Measurements from ENCODE around the gene EIF3F. TPM values are rescaled to one million over a fixed set of nuclear protein-coding genes. Genes with fewer than 3 reads are reported as not detected.

EIF3F gene
- total and polyA plus RNA-seq, 2 of the 8 experiments (the other 6 are each of a cell fraction or from before 2014, with no cell fraction given), result 222 to 388 TPM

DNA sequence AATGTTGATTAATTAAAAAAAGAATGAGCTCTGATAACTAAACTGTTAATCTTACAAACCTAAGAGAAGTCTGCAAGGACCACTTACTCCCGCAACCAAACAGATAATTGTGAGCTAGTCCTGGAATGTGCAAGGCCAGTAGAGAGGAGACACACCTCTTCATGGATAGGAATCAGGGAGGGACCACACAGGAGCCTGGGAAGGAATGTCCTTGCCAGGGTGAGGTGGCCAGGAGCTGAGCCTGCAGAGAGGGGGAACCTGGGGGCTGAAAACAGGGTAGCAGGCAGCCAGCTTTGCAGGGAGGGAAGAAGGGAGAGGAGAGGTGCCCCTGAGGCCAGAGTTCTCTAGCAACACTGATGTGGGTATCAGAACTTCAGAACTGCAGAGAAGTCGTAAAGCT is 12.5 kb upstream of the EIF3F start:
- H3K27ac ChIP-seq (ENCODE audit: low read depth, low read length), result no peak overlapping the region
- no peak overlapping the region; the same call in 1 of the 2 replicates for H2AFZ ChIP-seq (ENCODE audit: low read length)

More for the DNA sequence above, 12.5 kb upstream of the EIF3F start:
- H4K8ac ChIP-seq (ENCODE audit: extremely low read depth, insufficient read depth, low read length), result no peak overlapping the region
- H3K4me1 ChIP-seq (replicated peaks in 1 of 4; ENCODE audit: control insufficient read depth in 3 of 4, insufficient read depth in 4 of 4, low read length in 3 of 4), result peaks cover 0 to 7% (median 4%) of the 10 kb centered on the region in 4 experiments; a peak in 4 of 7 replicates
- H3K4me2 ChIP-seq (ENCODE audit: insufficient read depth in 1 of 2, low read depth in 2 of 2, low read length in 2 of 2), result no peak overlapping the region
- H2AK5ac ChIP-seq (ENCODE audit: low read depth, low read length), result no peak overlapping the region
- H2BK15ac ChIP-seq (ENCODE audit: low read length), result no peak overlapping the region
- H2BK120ac ChIP-seq (replicated peaks; ENCODE audit: low read depth, low read length), result no peak overlapping the region
- no peak overlapping the region for H3K4ac ChIP-seq (replicated peaks; ENCODE audit: insufficient read length, low read depth, low read length)
- no peaks in the 10 kb centered on the region for H3K79me2 ChIP-seq (ENCODE audit: control insufficient read depth in 1 of 2, insufficient read depth in 2 of 2, low read length in 2 of 2)
- DNase-seq (ENCODE audit: low read depth in 1 of 2, low spot score in 2 of 2) (no peak), FAIRE-seq (no peak)
- TF ChIP-seq SP1 (IDR thresholded peaks at IDR 0.05; ENCODE audit: low read depth, low read length), result no peak
- no peak for TF ChIP-seq PHF8 (conservative IDR thresholded peaks at IDR 0.05; ENCODE audit: low read depth, low read length)
- TF ChIP-seq JUND (IDR thresholded peaks at IDR 0.05; ENCODE audit: low read length), result no peak
- no peak for TF ChIP-seq CBX5 (IDR thresholded peaks at IDR 0.05; ENCODE audit: low read depth, low read length)
- TF ChIP-seq POLR2AphosphoS5 (IDR thresholded peaks at IDR 0.05; ENCODE audit: low read depth, low read length), result no peak
- no peak for TF ChIP-seq NRF1 (IDR thresholded peaks at IDR 0.05; ENCODE audit: low read depth, low read length)
- H4K91ac ChIP-seq (replicated peaks; ENCODE audit: insufficient read length, low read length), result no peak overlapping the region
- no peaks in the 10 kb centered on the region for H4K20me1 ChIP-seq (replicated peaks in 1 of 2; ENCODE audit: control insufficient read depth in 1 of 2, insufficient read depth in 2 of 2, low read length in 2 of 2)
- no peak overlapping the region for H3K4me3 ChIP-seq (ENCODE audit: extremely low read depth in 1 of 4, insufficient read depth in 2 of 4, low read depth in 3 of 4, low read length in 4 of 4)
- peak overlapping the region; percentile 13; the same call in 1 of the 2 replicates for H3K18ac ChIP-seq (ENCODE audit: extremely low read depth, low read length)
- H3K36me3 ChIP-seq (ENCODE audit: control insufficient read depth in 2 of 4, insufficient read depth in 4 of 4, low read length in 3 of 4), result no peaks in the 10 kb centered on the region
- no peak overlapping the region for H3K14ac ChIP-seq (ENCODE audit: insufficient read length)
- WGBS, 2 experiments (ENCODE audit: extremely low coverage in 1 of 2, insufficient coverage in 1 of 2, insufficient read length in 1 of 2, insufficient replicate concordance in 2 of 2, low coverage in 1 of 2, low lambda C conversion rate in 2 of 2, missing lambda C conversion rate in 1 of 2), result 91% methylated on average over 2 of the region's 2 CpGs; no CpG with 5 or more reads in 1 of the 2 experiments
- no peaks in the 10 kb centered on the region for H3K79me1 ChIP-seq (ENCODE audit: low read depth, low read length)
- no peak overlapping the region for H3K23ac ChIP-seq (ENCODE audit: insufficient read length)
- POLR2A ChIA-PET (ENCODE audit: partially characterized antibody), result interaction anchor here (0.6 to 5.9 kb wide), 5 partner anchors 10 to 1261 kb away, joined by 3 to 38 read pairs (median 3); partner anchors contain the start of gene EIF3F
- no peak overlapping the region; the same call in 1 of the 2 replicates for H2BK12ac ChIP-seq (ENCODE audit: low read depth, low read length)
- H3K9ac ChIP-seq (replicated peaks in 1 of 4; ENCODE audit: extremely low read depth in 1 of 4, low read depth in 3 of 4, low read length in 3 of 4), result no peak overlapping the region
- H3K9me3 ChIP-seq (ENCODE audit: insufficient read depth in 2 of 2, low read depth in 1 of 2, low read length in 1 of 2), result no peaks in the 10 kb centered on the region
- no peak overlapping the region for H3K56ac ChIP-seq (replicated peaks; ENCODE audit: insufficient read length, low read depth, low read length)
- H3K23me2 ChIP-seq (ENCODE audit: low read depth, low read length), result no peaks in the 10 kb centered on the region
- CTCF ChIA-PET (ENCODE audit: partially characterized antibody), result interaction anchor here (0.7 to 5.7 kb wide), 10 partner anchors 10 to 318 kb away, joined by 3 to 43 read pairs (median 5); partner anchors contain the start of gene EIF3F
- no peak overlapping the region for H2BK20ac ChIP-seq (ENCODE audit: low read length)
- no peaks in the 10 kb centered on the region for H3K27me3 ChIP-seq (replicated peaks in 1 of 4; ENCODE audit: control insufficient read depth in 3 of 4, extremely low read depth in 1 of 4, insufficient read depth in 3 of 4, low read length in 3 of 4)
- H4K5ac ChIP-seq (ENCODE audit: insufficient read length, low read depth, low read length), result no peak overlapping the region
- no peak overlapping the region for H2BK5ac ChIP-seq (ENCODE audit: low read depth, low read length)

Measured in H1 (cell line).